Measurements from ENCODE around the gene WAPL.

The WAPL gene

DNA sequence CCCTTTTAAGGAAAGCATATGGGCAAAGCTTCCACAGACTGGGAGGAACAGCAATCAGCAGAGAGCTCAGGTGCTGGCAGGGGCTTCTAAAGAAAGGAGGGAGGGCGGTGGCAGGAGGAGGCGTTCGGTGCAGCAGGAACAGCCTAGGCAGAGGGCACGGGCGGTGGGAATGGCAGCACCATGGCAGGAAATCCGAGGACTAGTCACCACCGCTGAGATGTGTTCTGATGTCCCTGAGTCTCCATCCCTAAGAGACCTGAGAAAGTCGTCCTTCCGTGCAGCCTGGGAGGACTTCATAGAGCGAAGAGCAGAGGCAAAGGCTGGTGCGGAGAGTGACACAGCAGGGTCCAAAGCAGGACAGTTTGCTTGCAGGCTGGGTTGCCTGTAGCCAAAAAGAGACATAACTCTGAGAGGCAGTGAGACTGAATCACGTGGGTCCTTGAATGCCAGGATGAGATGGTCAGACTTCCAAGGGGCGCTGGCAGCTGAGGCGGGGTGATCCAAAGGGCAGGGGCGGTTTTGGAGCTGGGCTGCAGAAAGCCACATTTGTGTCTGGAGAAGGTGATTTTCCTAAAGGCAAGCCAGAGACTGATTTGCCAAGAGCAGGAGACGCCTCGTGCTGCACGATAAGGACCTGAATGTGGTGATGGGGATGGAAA, 119.2 kb downstream of the WAPL start:
- TF ChIP-seq, protein P1, sequence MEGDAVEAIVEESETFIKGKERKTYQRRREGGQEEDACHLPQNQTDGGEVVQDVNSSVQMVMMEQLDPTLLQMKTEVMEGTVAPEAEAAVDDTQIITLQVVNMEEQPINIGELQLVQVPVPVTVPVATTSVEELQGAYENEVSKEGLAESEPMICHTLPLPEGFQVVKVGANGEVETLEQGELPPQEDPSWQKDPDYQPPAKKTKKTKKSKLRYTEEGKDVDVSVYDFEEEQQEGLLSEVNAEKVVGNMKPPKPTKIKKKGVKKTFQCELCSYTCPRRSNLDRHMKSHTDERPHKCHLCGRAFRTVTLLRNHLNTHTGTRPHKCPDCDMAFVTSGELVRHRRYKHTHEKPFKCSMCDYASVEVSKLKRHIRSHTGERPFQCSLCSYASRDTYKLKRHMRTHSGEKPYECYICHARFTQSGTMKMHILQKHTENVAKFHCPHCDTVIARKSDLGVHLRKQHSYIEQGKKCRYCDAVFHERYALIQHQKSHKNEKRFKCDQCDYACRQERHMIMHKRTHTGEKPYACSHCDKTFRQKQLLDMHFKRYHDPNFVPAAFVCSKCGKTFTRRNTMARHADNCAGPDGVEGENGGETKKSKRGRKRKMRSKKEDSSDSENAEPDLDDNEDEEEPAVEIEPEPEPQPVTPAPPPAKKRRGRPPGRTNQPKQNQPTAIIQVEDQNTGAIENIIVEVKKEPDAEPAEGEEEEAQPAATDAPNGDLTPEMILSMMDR (IDR thresholded peaks at IDR 0.05; ENCODE audit: low read depth, low read length, missing control alignments) = no peak
- H3K4me3 ChIP-seq (ENCODE audit: low read depth, low read length) = no peak overlapping the region; the same call in 1 of the 2 replicates

DNA sequence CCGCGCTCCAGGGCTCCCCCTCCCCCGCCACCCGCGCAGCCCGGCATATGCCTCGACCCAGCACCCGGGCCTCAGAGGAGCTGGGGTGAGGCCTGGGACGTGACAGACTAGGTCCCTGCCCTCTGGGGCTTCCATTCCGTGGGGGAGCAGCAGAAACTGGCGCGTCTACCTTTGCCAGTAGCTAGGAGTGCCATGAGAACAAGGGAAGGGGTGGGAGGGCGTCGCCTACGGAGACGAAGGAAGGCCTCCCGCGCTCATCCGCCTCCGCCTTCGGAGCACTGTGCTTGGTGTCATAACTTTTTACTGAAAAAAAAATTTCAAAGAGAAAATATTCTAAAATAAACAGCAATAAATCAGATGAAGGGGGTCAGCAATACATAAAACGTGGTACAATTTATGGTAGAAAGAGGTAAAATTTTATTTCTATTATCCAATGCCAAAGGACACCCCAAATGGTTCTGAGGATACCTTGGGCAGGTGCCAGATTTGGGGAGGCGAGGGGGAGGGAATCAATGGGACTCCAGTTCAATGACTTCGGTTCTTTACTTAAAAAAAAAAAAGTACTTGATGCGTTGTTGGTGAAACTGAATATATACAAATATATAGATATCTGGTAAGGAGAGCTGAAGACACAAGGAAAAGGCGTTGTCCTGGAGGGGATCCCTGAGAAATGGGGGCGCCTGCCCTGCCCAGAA, 119.9 kb downstream of the WAPL start:
- H3K4me3 ChIP-seq (ENCODE audit: low read depth, low read length) = peak overlapping the region; percentile 89
- no peak for DNase-seq (ENCODE audit: low read depth)
- TF ChIP-seq, protein P1 (IDR thresholded peaks at IDR 0.05; ENCODE audit: low read depth, low read length, missing control alignments) = no peak

More for the DNA sequence above, 119.2 kb downstream of the WAPL start:
- DNase-seq (ENCODE audit: low read depth) = no peak

DNA sequence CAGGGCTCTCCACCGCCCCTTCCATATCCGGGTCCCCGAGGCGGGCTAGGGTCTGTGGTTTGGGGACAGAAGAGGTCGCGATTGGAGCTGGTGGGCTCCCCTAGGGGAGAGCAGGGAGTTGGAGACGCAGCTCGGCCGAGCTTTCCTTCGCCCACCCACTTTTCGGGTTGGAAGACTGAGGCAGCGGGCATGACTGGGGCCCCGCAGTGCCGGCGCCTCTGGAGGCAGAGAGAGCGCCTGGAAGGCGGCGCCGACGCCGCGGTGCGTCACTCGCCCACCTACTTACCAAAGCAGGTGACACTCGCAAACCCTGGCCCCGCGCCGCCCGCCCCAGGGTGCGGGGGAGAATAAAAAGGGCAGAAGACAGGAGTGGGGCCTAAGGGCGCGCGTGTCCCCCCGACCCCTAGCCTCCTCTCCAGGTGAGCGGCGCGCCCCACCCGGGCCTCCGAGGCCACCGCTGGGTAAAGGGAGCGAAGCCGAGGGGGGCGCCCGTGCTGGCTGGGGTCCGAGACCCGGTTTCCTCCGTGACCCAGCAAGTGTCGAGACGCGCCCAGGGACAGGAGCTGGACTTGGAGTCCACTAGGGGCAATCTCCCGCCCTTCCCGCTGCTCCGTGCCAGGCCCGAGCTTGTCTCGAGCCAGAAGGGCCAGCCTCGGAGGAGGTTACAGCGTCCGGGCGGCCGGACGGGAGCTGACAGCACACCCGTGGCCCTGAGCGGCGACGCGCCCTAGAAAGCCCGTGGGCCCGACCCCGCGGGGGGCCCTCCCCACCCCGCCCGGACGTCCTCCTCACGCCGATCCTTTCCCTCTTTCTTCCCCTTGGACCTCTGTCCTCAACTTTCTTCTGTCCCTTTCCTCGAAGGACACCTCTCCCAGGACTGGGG, 120.6 kb downstream of the WAPL start:
- peak overlapping the region; percentile 89 for H3K4me3 ChIP-seq (ENCODE audit: low read depth, low read length)
- DNase-seq (ENCODE audit: low read depth) = no peak

DNA sequence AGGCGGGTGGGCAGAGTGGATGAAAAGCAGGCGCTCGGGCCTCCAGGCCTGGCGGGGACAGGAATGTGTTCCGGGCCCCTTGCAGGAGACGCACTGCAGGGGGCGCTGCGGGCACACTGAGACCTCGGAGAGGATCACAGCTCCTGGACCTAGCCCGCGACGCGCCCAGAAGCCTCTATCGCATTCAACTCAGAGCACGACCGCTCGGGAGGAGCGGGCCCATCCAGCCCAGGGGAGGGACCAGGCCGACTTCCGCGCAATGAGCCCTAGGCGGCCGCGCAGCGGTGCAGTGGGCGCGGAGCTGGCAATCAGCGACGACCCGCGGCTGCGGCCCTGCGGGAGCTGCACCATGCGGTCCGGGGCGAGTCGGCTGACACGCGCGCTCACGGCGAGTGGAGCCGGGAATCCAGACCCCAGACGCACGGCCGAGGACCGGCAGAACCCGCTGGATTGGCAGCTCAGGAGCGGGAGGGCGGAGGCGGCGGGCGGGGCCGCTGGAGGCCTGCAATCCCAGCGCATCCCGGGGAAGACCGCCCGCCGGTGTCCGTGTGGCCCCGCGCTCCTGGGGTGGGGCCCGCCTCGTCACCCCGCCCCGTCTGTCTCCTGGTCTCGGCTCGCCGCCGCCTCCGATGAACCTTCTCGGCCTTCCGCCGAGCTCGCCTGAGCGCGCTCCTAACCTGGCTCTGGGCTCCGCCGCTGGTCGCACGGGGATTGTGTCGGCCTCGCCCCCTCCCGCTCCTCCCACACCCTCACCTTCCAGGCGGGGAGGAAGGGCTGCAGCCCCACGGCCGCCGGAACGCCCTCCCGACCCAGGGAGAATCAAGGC, 121.5 kb downstream of the WAPL start:
- peak; percentile 88 for DNase-seq (ENCODE audit: low read depth)
- TF ChIP-seq, protein P1 (IDR thresholded peaks at IDR 0.05; ENCODE audit: low read depth, low read length, missing control alignments) = peak; percentile 91
- peak overlapping the region; percentile 89 for H3K4me3 ChIP-seq (ENCODE audit: low read depth, low read length)

More for the DNA sequence above, 120.6 kb downstream of the WAPL start:
- TF ChIP-seq, protein P1 (IDR thresholded peaks at IDR 0.05; ENCODE audit: low read depth, low read length, missing control alignments) = peak; percentile 7

DNA sequence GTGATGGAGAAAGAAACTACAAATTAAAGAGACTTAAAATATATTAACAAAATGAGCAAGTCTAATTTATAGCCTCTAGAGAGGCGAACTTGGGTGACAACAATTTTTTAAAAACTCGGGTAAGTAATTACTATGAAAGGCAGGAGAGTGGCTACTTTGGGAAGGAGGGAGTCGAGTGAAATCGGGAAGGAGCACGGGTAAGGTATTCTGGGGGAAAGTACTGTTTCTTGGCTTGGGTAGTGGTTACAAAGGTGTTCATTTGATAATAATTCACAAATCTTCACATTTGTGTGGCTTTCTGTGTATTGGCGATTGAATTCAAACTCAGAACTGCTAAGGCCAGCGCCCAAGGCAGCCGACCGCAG, 122.1 kb downstream of the WAPL start:
- H3K4me3 ChIP-seq (ENCODE audit: low read depth, low read length) = peak overlapping the region; percentile 1; the same call in 1 of the 2 replicates
- no peak for DNase-seq (ENCODE audit: low read depth)
- TF ChIP-seq, protein P1 (IDR thresholded peaks at IDR 0.05; ENCODE audit: low read depth, low read length, missing control alignments) = no peak

DNA sequence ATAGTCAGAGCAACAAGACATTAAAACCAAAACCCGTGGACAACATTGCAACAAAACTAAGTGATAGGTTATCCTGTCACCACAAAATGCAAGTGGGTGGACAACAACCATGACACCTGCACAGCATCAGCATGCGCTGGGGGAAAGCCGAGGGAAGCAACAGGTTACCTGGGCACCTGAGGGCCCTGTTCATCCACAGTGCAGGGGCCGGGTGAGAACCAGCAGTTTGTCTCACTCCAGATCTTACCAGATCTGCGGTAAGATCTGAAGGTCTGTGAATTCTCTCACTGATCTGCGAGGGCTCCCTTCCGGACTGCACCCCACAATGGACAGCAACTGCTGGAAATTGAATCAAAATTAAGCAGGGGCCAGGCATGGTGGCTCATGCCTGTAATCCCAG, 124.5 kb downstream of the WAPL start:
- no peak for DNase-seq (ENCODE audit: low read depth)
- TF ChIP-seq, protein P1 (IDR thresholded peaks at IDR 0.05; ENCODE audit: low read depth, low read length, missing control alignments) = no peak
- no peak overlapping the region for H3K4me3 ChIP-seq (ENCODE audit: low read depth, low read length)
